NB4 (cell line): ENCODE data around the gene ICAM1.

ENCODE experiments used
- CTCF ChIP-seq: IDR thresholded peaks from one replicate; pipeline ENCODE4 v1.5.1; 2012; ENCODE audit warnings: low read depth, low read length
- MAX ChIP-seq: IDR thresholded peaks from 2 replicates; pipeline ENCODE4 v1.6.1; 2011; ENCODE audit warnings: low read depth, low read length
- POLR2A ChIP-seq: IDR thresholded peaks from 2 replicates; pipeline ENCODE4 v1.6.1; 2011; ENCODE audit warnings: mild to moderate bottlenecking; ENCODE audit not compliant: insufficient read length; ENCODE audit errors: extremely low read depth

- no peak for TF ChIP-seq MAX
- no peak for TF ChIP-seq CTCF
- no peak for TF ChIP-seq POLR2A
These were observed 695 bp downstream of the ICAM1 start for GRCh38 chr19:10271543-10272086.
